ENCODE measurements around the gene MDC1. TPM values are rescaled to one million over a fixed set of nuclear protein-coding genes. Genes with fewer than 3 reads are reported as not detected.
"Not testable (repeated sequence)": the region's sequence is repeated elsewhere in the genome, so short reads cannot be mapped to it uniquely, and the experiment has no call there.

Gene MDC1, protein sequence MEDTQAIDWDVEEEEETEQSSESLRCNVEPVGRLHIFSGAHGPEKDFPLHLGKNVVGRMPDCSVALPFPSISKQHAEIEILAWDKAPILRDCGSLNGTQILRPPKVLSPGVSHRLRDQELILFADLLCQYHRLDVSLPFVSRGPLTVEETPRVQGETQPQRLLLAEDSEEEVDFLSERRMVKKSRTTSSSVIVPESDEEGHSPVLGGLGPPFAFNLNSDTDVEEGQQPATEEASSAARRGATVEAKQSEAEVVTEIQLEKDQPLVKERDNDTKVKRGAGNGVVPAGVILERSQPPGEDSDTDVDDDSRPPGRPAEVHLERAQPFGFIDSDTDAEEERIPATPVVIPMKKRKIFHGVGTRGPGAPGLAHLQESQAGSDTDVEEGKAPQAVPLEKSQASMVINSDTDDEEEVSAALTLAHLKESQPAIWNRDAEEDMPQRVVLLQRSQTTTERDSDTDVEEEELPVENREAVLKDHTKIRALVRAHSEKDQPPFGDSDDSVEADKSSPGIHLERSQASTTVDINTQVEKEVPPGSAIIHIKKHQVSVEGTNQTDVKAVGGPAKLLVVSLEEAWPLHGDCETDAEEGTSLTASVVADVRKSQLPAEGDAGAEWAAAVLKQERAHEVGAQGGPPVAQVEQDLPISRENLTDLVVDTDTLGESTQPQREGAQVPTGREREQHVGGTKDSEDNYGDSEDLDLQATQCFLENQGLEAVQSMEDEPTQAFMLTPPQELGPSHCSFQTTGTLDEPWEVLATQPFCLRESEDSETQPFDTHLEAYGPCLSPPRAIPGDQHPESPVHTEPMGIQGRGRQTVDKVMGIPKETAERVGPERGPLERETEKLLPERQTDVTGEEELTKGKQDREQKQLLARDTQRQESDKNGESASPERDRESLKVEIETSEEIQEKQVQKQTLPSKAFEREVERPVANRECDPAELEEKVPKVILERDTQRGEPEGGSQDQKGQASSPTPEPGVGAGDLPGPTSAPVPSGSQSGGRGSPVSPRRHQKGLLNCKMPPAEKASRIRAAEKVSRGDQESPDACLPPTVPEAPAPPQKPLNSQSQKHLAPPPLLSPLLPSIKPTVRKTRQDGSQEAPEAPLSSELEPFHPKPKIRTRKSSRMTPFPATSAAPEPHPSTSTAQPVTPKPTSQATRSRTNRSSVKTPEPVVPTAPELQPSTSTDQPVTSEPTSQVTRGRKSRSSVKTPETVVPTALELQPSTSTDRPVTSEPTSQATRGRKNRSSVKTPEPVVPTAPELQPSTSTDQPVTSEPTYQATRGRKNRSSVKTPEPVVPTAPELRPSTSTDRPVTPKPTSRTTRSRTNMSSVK (N-terminal part only)
- 10 to 100 TPM in 3 of 4 donors, 1 to 10 TPM in 1; 9.8 to 16.7 (median 13.1) TPM for total RNA-seq

DNA sequence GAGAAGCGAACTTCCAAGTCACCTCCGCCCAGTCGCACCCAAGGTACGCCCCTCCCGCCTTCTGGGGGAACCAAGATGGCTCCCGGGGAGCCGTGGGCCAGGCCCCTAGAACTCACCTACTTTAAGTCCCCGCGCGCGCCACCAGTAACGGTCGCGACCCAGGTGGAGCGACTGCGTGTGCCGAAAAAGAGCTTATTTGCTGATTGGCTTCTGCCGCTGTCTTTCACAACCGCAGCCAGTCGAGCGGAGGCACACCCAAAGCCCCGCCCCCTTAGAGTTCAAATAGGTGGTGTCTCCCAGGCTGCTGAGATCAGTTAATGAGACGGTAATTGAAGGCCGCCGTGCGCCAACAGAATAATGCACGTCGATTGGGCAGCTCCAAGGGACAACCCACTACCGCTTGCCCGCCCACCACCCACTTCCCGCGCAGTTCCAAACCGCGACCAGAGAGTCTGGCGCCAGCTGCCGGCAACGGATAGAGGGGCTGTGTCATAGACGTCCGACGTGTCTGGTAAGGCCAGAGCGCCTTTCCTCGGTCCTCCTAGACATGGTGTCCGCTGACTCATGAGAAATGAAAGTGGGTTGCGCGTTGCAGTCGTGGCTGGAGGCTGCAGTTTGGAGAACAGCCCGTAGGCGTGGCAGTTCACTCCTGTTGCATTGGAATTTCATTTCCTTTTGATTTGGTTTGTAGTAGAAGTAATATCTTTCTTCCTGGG is at the start of gene MDC1:
Gene MDC1 (minus strand): TSS at position 153 of the 716 bp plus-strand sequence. CDS start 2,106 bp downstream, outside the sequence.
- peak; percentile 96 for TF ChIP-seq POLR2AphosphoS5 (IDR thresholded peaks at IDR 0.05)
- no peak for TF ChIP-seq EP300 (IDR thresholded peaks at IDR 0.05)
- TF ChIP-seq, protein P1, sequence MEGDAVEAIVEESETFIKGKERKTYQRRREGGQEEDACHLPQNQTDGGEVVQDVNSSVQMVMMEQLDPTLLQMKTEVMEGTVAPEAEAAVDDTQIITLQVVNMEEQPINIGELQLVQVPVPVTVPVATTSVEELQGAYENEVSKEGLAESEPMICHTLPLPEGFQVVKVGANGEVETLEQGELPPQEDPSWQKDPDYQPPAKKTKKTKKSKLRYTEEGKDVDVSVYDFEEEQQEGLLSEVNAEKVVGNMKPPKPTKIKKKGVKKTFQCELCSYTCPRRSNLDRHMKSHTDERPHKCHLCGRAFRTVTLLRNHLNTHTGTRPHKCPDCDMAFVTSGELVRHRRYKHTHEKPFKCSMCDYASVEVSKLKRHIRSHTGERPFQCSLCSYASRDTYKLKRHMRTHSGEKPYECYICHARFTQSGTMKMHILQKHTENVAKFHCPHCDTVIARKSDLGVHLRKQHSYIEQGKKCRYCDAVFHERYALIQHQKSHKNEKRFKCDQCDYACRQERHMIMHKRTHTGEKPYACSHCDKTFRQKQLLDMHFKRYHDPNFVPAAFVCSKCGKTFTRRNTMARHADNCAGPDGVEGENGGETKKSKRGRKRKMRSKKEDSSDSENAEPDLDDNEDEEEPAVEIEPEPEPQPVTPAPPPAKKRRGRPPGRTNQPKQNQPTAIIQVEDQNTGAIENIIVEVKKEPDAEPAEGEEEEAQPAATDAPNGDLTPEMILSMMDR (IDR thresholded peaks at IDR 0.05): peak in 3 of 4 experiments; percentile 37 to 62 (median 60)
- TF ChIP-seq POLR2A (IDR thresholded peaks at IDR 0.05): peak; percentile 34 to 38
- Histone ChIP-seq H3K27me3 (no peaks in the 10 kb centered on the region), H3K27ac (peak within 1 kb of the TSS; percentile 78 to 98 (median 93)), H3K36me3 (peaks cover 0 to 27% of the 10 kb centered on the region in 2 donors), H3K4me1 (peaks cover 2 to 41% (median 26%) of the 10 kb centered on the region in 3 donors), H3K9me3 (no peaks in the 10 kb centered on the region), H3K4me3 (peak within 1 kb of the TSS; percentile 45 to 68)
- WGBS, 2 donors (ENCODE audit: low coverage in 1 of 2): 0% methylated on average over 3 to 4 of the region's 48 CpGs
- peak; percentile 88 for ATAC-seq

DNA sequence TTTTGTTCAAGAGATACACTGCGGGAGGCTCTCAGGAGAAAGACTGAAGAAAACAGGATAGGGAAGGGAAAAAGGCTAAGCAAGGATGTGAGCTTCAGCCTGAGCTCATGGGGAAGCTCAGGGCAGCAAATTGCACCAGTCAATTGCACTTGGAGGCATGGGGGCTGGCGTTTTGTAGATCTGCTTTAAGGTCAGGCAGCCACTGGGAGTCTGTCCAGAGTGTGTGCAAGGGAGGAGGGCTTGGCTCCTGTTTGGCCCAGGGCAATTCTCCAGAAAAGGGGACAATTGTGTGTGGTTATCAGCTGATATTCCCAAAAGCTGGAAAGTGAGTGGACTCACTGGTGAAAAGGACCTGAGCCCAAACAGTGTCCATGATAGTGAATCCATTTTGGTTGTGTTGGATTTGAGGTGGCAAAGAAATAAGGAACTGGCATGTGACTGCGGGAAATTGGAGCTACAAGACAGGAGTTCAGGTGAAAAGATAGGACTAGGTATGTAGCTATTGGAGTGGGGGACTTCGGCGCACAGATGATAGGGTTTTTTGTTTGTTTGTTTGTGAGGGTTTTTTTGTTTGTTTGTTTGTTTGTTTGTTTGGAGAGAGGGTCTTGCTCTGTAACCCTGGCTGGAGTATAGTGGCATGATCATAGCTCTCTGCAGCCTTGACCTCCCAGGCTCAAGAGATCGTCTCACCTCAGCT is 49.5 kb upstream of the MDC1 start:
- H3K27me3 ChIP-seq: no peaks in the 10 kb centered on the region
- H3K4me3 ChIP-seq: no peak overlapping the region
- WGBS, 2 donors (ENCODE audit: low coverage in 1 of 2): 80 to 83% methylated on average over 5 of the region's 6 CpGs
- H3K9me3 ChIP-seq: no peaks in the 10 kb centered on the region
- no peak for TF ChIP-seq POLR2A (IDR thresholded peaks at IDR 0.05)
- TF ChIP-seq POLR2AphosphoS5 (IDR thresholded peaks at IDR 0.05): no peak
- no peak for TF ChIP-seq EP300 (IDR thresholded peaks at IDR 0.05)
- TF ChIP-seq, protein P1 (IDR thresholded peaks at IDR 0.05): no peak
- no peaks in the 10 kb centered on the region for H3K36me3 ChIP-seq
- no peak overlapping the region for H3K27ac ChIP-seq
- H3K4me1 ChIP-seq: peaks cover 0 to 34% (median 23%) of the 10 kb centered on the region in 3 donors
- ATAC-seq: no peak

DNA sequence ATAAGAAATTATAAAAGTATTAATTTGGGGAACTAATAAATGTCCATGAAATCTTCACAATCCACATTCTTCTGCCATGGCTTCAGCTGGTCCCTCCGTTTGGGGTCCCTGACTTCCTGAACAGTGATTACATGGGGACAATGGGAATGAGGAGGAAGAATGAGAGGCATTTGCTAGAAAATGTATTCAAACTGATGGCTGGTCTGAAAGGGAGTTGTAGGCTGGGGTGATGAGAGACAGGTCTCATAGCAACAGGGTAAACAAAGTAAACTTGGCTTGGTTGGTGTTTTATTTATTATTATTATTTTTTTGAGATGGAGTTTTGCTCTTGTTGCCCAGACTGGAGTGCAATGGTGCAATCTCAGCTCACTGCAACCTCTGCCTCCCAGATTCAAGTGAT is 48.4 kb upstream of the MDC1 start:
- H3K27me3 ChIP-seq, H3K36me3 ChIP-seq, H3K27ac ChIP-seq, H3K4me3 ChIP-seq, H3K9me3 ChIP-seq, ATAC-seq: not testable (repeated sequence)
- 53% methylated on average over 1 of the region's 1 CpG; no CpG with 5 or more reads in 1 of the 2 donors for WGBS, 2 donors (ENCODE audit: low coverage in 1 of 2)
- peaks cover 0 to 41% (median 23%) of the 10 kb centered on the region in 3 donors for H3K4me1 ChIP-seq

- not testable (repeated sequence) for H3K27me3 ChIP-seq, ATAC-seq, H3K36me3 ChIP-seq, H3K9me3 ChIP-seq, H3K4me3 ChIP-seq
- peaks cover 0 to 43% (median 15%) of the 10 kb centered on the region in 3 donors for H3K4me1 ChIP-seq
- 64 to 76% methylated on average over 10 to 11 of the region's 13 CpGs for WGBS, 2 donors (ENCODE audit: low coverage in 1 of 2)
- H3K27ac ChIP-seq: peak overlapping the region in 1 of 4 donors; percentile 58
Observed at GRCh38 chr6:30764490-30765043, 47.5 kb upstream of the MDC1 start.

Data from gastroesophageal sphincter (tissue), 4 donors.